OCI-LY1 (cell line): ENCODE data around the gene CYB5R2.

Experiments
- H2AFZ ChIP-seq: fragments of 200-600 bp; sonication (generic), shearing (Covaris generic); 2 replicates; pipeline ENCODE4 v1.6.0; 2014; ENCODE audit warnings: antibody characterized with exemption, mild to moderate bottlenecking, low read length
- H3F3A ChIP-seq: fragments of 200-600 bp; sonication (generic), shearing (Covaris generic); 2 replicates; pipeline ENCODE4 v1.6.0; 2014; ENCODE audit warnings: mild to moderate bottlenecking, antibody characterized with exemption, low read length, moderate library complexity; ENCODE audit not compliant: insufficient read depth
- H3K27ac ChIP-seq: fragments of 200-600 bp; sonication (generic); 2 replicates; pipeline ENCODE4 v1.5.1; 2014; ENCODE audit warnings: low read length, mixed run types, mild to moderate bottlenecking, low read depth; ENCODE audit not compliant: poor library complexity, severe bottlenecking
- H3K27me3 ChIP-seq: fragments of 200-600 bp; sonication (generic); 2 replicates; pipeline ENCODE4 v1.6.0; 2014; ENCODE audit warnings: antibody characterized with exemption, mild to moderate bottlenecking, low read length, moderate library complexity; ENCODE audit not compliant: insufficient read depth
- H3K36me3 ChIP-seq: fragments of 200-600 bp; sonication (generic); 2 replicates; pipeline ENCODE4 v1.6.1; 2014; ENCODE audit warnings: mild to moderate bottlenecking, antibody characterized with exemption, low read length, moderate library complexity, mixed read lengths; ENCODE audit not compliant: insufficient read depth
- H3K4me1 ChIP-seq: fragments of 200-600 bp; sonication (generic); 2 replicates; pipeline ENCODE4 v1.5.1; 2014; ENCODE audit warnings: mild to moderate bottlenecking, low read length, moderate library complexity; ENCODE audit not compliant: insufficient read depth, severe bottlenecking
- H3K4me2 ChIP-seq: fragments of 200-600 bp; sonication (generic), shearing (Covaris generic); 2 replicates; pipeline ENCODE4 v1.6.1; 2014; ENCODE audit warnings: low read length
- H3K4me3 ChIP-seq: fragments of 200-600 bp; sonication (generic); 2 replicates; pipeline ENCODE4 v1.5.1; 2014; ENCODE audit warnings: low read length, low read depth, mild to moderate bottlenecking, mixed read lengths; ENCODE audit not compliant: poor library complexity, severe bottlenecking
- H3K79me2 ChIP-seq: fragments of 200-600 bp; shearing (Covaris generic); 2 replicates; pipeline ENCODE4 v1.6.1; 2016; ENCODE audit warnings: mixed run types, low read length, mixed read lengths; ENCODE audit not compliant: insufficient read depth
- H3K9ac ChIP-seq: fragments of 200-600 bp; sonication (generic), shearing (Covaris generic); 2 replicates; pipeline ENCODE4 v1.6.1; 2014; ENCODE audit warnings: mild to moderate bottlenecking, low read length, mixed read lengths
- H3K9me2 ChIP-seq: fragments of 200-600 bp; sonication (generic), shearing (Covaris generic); 2 replicates; pipeline ENCODE4 v1.6.1; 2014; ENCODE audit warnings: low read depth, mild to moderate bottlenecking, low read length, mixed read lengths
- H3K9me3 ChIP-seq: fragments of 200-600 bp; shearing (Covaris generic); 2 replicates; pipeline ENCODE4 v1.6.1; 2014; ENCODE audit warnings: low read length, mixed read lengths
- H4K20me1 ChIP-seq: fragments of 200-600 bp; sonication (generic), shearing (Covaris generic); 2 replicates; pipeline ENCODE4 v1.6.0; 2016; ENCODE audit warnings: mild to moderate bottlenecking, low read length; ENCODE audit not compliant: insufficient read depth
- CTCF ChIP-seq: fragments of 200-600 bp; sonication (generic), shearing (Covaris generic); IDR thresholded peaks from 2 replicates; pipeline ENCODE4 v1.5.1; 2017; ENCODE audit warnings: mild to moderate bottlenecking, antibody characterized with exemption, low read length, moderate library complexity, mixed read lengths
- EZH2 ChIP-seq: fragments of 200-600 bp; sonication (generic), shearing (Covaris generic); IDR thresholded peaks from 2 replicates; pipeline ENCODE4 v1.8.0; 2017; ENCODE audit warnings: borderline replicate concordance, mixed run types, mild to moderate bottlenecking, antibody characterized with exemption, low read length, moderate library complexity, mixed read lengths

CYB5R2 gene

GRCh38 chr11:7689239-7689638, 15.9 kb upstream of the CYB5R2 start:
- Histone ChIP-seq H3K4me3 (no peak overlapping the region), H3K4me1 (peaks cover under 1% of the 10 kb centered on the region), H3K27ac (no peak overlapping the region), H3K79me2 (no peaks in the 10 kb centered on the region), H2AFZ (no peak overlapping the region), H3K27me3 (no peaks in the 10 kb centered on the region), H3F3A (no peaks in the 10 kb centered on the region), H3K9ac (no peak overlapping the region), H3K36me3 (no peaks in the 10 kb centered on the region), H4K20me1 (no peaks in the 10 kb centered on the region), H3K4me2 (no peak overlapping the region), H3K9me3 (no peaks in the 10 kb centered on the region), H3K9me2 (no peaks in the 10 kb centered on the region)
- TF ChIP-seq CTCF, result no peak
- TF ChIP-seq EZH2, result no peak

GRCh38 chr11:7688238-7688826, 15.0 kb upstream of the CYB5R2 start:
- Histone ChIP-seq H2AFZ (no peak overlapping the region), H3K27me3 (no peaks in the 10 kb centered on the region), H3K79me2 (no peaks in the 10 kb centered on the region), H3K4me3 (no peak overlapping the region), H3K9ac (no peak overlapping the region), H3F3A (no peaks in the 10 kb centered on the region), H3K36me3 (no peaks in the 10 kb centered on the region), H3K27ac (no peak overlapping the region), H3K9me3 (no peaks in the 10 kb centered on the region), H4K20me1 (no peaks in the 10 kb centered on the region), H3K4me1 (no peaks in the 10 kb centered on the region), H3K9me2 (no peaks in the 10 kb centered on the region), H3K4me2 (no peak overlapping the region)
- TF ChIP-seq EZH2, result no peak
- TF ChIP-seq CTCF, result peak; percentile 81

- Histone ChIP-seq H3K27me3 (no peaks in the 10 kb centered on the region), H3K4me3 (no peak overlapping the region), H3K4me2 (no peak overlapping the region), H3K9me2 (no peaks in the 10 kb centered on the region), H4K20me1 (no peaks in the 10 kb centered on the region), H2AFZ (no peak overlapping the region), H3K79me2 (no peaks in the 10 kb centered on the region), H3K27ac (no peak overlapping the region), H3K9ac (no peak overlapping the region), H3F3A (no peaks in the 10 kb centered on the region), H3K36me3 (no peaks in the 10 kb centered on the region), H3K9me3 (no peaks in the 10 kb centered on the region), H3K4me1 (no peaks in the 10 kb centered on the region)
- no peak for TF ChIP-seq EZH2
- TF ChIP-seq CTCF, result no peak
Observed at GRCh38 chr11:7687386-7687785, 14.1 kb upstream of the CYB5R2 start.
